Activated naive CD8-positive, alpha-beta T cell (primary cell): ENCODE measurements around the gene ZNF652.
"Not testable (repeated sequence)": the region's sequence is repeated elsewhere in the genome, so short reads cannot be mapped to it uniquely, and the experiment has no call there.

ENCODE experiments used
- H3K27ac Mint-ChIP-seq: one replicate; pipeline ENCODE4 v1.8.0; 2021; ENCODE audit warnings: mixed read lengths
- H3K27me3 Mint-ChIP-seq: one replicate; pipeline ENCODE4 v1.8.0; 2021; ENCODE audit warnings: mixed read lengths
- H3K36me3 Mint-ChIP-seq: one replicate; pipeline ENCODE4 v1.8.0; 2021; ENCODE audit warnings: mixed read lengths
- H3K4me1 Mint-ChIP-seq: one replicate; pipeline ENCODE4 v1.8.0; 2021; ENCODE audit warnings: low read depth, mixed read lengths
- H3K4me3 Mint-ChIP-seq: one replicate; pipeline ENCODE4 v1.8.0; 2021; ENCODE audit warnings: mild to moderate bottlenecking, mixed read lengths
- H3K9me3 Mint-ChIP-seq: one replicate; pipeline ENCODE4 v1.8.0; 2021; ENCODE audit warnings: low read depth, mixed read lengths

ZNF652 gene

GRCh38 chr17:49390548-49391324, 28.7 kb upstream of the ZNF652 start:
- peak overlapping the region; percentile 50 for H3K4me3 Mint-ChIP-seq
- H3K36me3 Mint-ChIP-seq = no peaks in the 10 kb centered on the region
- H3K27me3 Mint-ChIP-seq = no peaks in the 10 kb centered on the region
- H3K27ac Mint-ChIP-seq = peak overlapping the region; percentile 81
- peaks cover 56% of the 10 kb centered on the region for H3K4me1 Mint-ChIP-seq
- H3K9me3 Mint-ChIP-seq = no peaks in the 10 kb centered on the region

- not testable (repeated sequence) for H3K36me3 Mint-ChIP-seq, H3K9me3 Mint-ChIP-seq, H3K27me3 Mint-ChIP-seq
- peaks cover 53% of the 10 kb centered on the region for H3K4me1 Mint-ChIP-seq
- H3K4me3 Mint-ChIP-seq = peak overlapping the region; percentile 50
- H3K27ac Mint-ChIP-seq = peak overlapping the region; percentile 92
Measured at GRCh38 chr17:49389514-49390347, 27.7 kb upstream of the ZNF652 start.

- Mint-ChIP-seq H3K4me3 (peak overlapping the region; percentile 78), H3K27me3 (no peaks in the 10 kb centered on the region), H3K4me1 (peaks cover 49% of the 10 kb centered on the region), H3K9me3 (no peaks in the 10 kb centered on the region), H3K27ac (peak overlapping the region; percentile 92), H3K36me3 (no peaks in the 10 kb centered on the region)
Measured at GRCh38 chr17:49388692-49389513, 26.9 kb upstream of the ZNF652 start.

- Mint-ChIP-seq H3K27ac (peak overlapping the region; percentile 92), H3K4me3 (peak overlapping the region; percentile 78), H3K9me3 (no peaks in the 10 kb centered on the region), H3K4me1 (peaks cover 44% of the 10 kb centered on the region), H3K27me3 (no peaks in the 10 kb centered on the region), H3K36me3 (no peaks in the 10 kb centered on the region)
Measured at GRCh38 chr17:49388290-49388640, 26.2 kb upstream of the ZNF652 start.

- peak overlapping the region; percentile 78 for H3K4me3 Mint-ChIP-seq
- H3K4me1 Mint-ChIP-seq = peaks cover 44% of the 10 kb centered on the region
- H3K9me3 Mint-ChIP-seq = no peaks in the 10 kb centered on the region
- no peaks in the 10 kb centered on the region for H3K36me3 Mint-ChIP-seq
- H3K27me3 Mint-ChIP-seq = no peaks in the 10 kb centered on the region
- peak overlapping the region; percentile 92 for H3K27ac Mint-ChIP-seq
Measured at GRCh38 chr17:49387498-49388289, 25.6 kb upstream of the ZNF652 start.

GRCh38 chr17:49386373-49386772, 24.3 kb upstream of the ZNF652 start:
- Mint-ChIP-seq H3K9me3 (no peaks in the 10 kb centered on the region), H3K4me3 (no peak overlapping the region), H3K36me3 (no peaks in the 10 kb centered on the region), H3K4me1 (peaks cover 42% of the 10 kb centered on the region), H3K27me3 (no peaks in the 10 kb centered on the region), H3K27ac (no peak overlapping the region)

GRCh38 chr17:49384951-49385350, 22.9 kb upstream of the ZNF652 start:
- Mint-ChIP-seq H3K27me3 (no peaks in the 10 kb centered on the region), H3K4me3 (no peak overlapping the region), H3K4me1 (peaks cover 28% of the 10 kb centered on the region), H3K36me3 (no peaks in the 10 kb centered on the region), H3K9me3 (no peaks in the 10 kb centered on the region), H3K27ac (no peak overlapping the region)

- H3K4me3 Mint-ChIP-seq = no peak overlapping the region
- H3K27me3 Mint-ChIP-seq = no peaks in the 10 kb centered on the region
Measured at GRCh38 chr17:49383060-49383459, 21.0 kb upstream of the ZNF652 start.

GRCh38 chr17:49382556-49382955, 20.5 kb upstream of the ZNF652 start:
- Mint-ChIP-seq H3K27ac (no peak overlapping the region), H3K4me1 (peaks cover 8% of the 10 kb centered on the region), H3K4me3 (no peak overlapping the region)

More at GRCh38 chr17:49383060-49383459, 21.0 kb upstream of the ZNF652 start:
- peaks cover 13% of the 10 kb centered on the region for H3K4me1 Mint-ChIP-seq
- H3K27ac Mint-ChIP-seq = no peak overlapping the region
- H3K9me3 Mint-ChIP-seq = no peaks in the 10 kb centered on the region
- H3K36me3 Mint-ChIP-seq = peaks cover 6% of the 10 kb centered on the region

GRCh38 chr17:49381793-49382192, 19.7 kb upstream of the ZNF652 start:
- Mint-ChIP-seq H3K9me3 (no peaks in the 10 kb centered on the region), H3K4me3 (no peak overlapping the region), H3K27ac (no peak overlapping the region), H3K27me3 (no peaks in the 10 kb centered on the region), H3K4me1 (peaks cover 2% of the 10 kb centered on the region), H3K36me3 (peaks cover 6% of the 10 kb centered on the region)

More at GRCh38 chr17:49382556-49382955, 20.5 kb upstream of the ZNF652 start:
- Mint-ChIP-seq H3K9me3 (no peaks in the 10 kb centered on the region), H3K36me3 (peaks cover 6% of the 10 kb centered on the region), H3K27me3 (no peaks in the 10 kb centered on the region)

- Mint-ChIP-seq H3K36me3 (peaks cover 6% of the 10 kb centered on the region), H3K4me3 (no peak overlapping the region), H3K27me3 (no peaks in the 10 kb centered on the region), H3K27ac (no peak overlapping the region), H3K9me3 (no peaks in the 10 kb centered on the region), H3K4me1 (peaks cover 2% of the 10 kb centered on the region)
Measured at GRCh38 chr17:49381033-49381432, 19.0 kb upstream of the ZNF652 start.

GRCh38 chr17:49379926-49380325, 17.9 kb upstream of the ZNF652 start:
- no peaks in the 10 kb centered on the region for H3K4me1 Mint-ChIP-seq
- H3K4me3 Mint-ChIP-seq = no peak overlapping the region
- peaks cover 6% of the 10 kb centered on the region for H3K36me3 Mint-ChIP-seq
- no peaks in the 10 kb centered on the region for H3K9me3 Mint-ChIP-seq
- H3K27ac Mint-ChIP-seq = no peak overlapping the region
- no peaks in the 10 kb centered on the region for H3K27me3 Mint-ChIP-seq

- no peaks in the 10 kb centered on the region for H3K27me3 Mint-ChIP-seq
- H3K4me3 Mint-ChIP-seq = no peak overlapping the region
- H3K9me3 Mint-ChIP-seq = no peaks in the 10 kb centered on the region
- H3K4me1 Mint-ChIP-seq = no peaks in the 10 kb centered on the region
- peaks cover 6% of the 10 kb centered on the region for H3K36me3 Mint-ChIP-seq
- H3K27ac Mint-ChIP-seq = no peak overlapping the region
Measured at GRCh38 chr17:49378311-49378710, 16.3 kb upstream of the ZNF652 start.

- H3K4me1 Mint-ChIP-seq = peaks cover 3% of the 10 kb centered on the region
- peaks cover 6% of the 10 kb centered on the region for H3K36me3 Mint-ChIP-seq
- no peaks in the 10 kb centered on the region for H3K9me3 Mint-ChIP-seq
- H3K27me3 Mint-ChIP-seq = no peaks in the 10 kb centered on the region
- no peak overlapping the region for H3K4me3 Mint-ChIP-seq
- no peak overlapping the region for H3K27ac Mint-ChIP-seq
Measured at GRCh38 chr17:49375544-49375943, 13.5 kb upstream of the ZNF652 start.
